Right lobe of liver (tissue), 6 donors: Measurements from ENCODE around the gene RCC2. TPM values are rescaled to one million over a fixed set of nuclear protein-coding genes. Genes with fewer than 3 reads are reported as not detected.

Experiments used
- ATAC-seq, 4 donors: fragments of 200-7000 bp; cut with Tn5 transposase; one replicate each; pipeline ENCODE4 v1.9.1; 2020; ENCODE audit warnings: mild to moderate bottlenecking in 4 of 4, moderate library complexity in 4 of 4
- DNase-seq, 3 donors: peaks; one replicate each; pipeline ENCODE4 v3.0.0-alpha.2; 2020
- H3K27ac ChIP-seq, 3 donors: fragments of 200-600 bp; one replicate each; pipeline ENCODE4 v1.8.0; 2022
- H3K27me3 ChIP-seq, 2 donors: fragments of 200-600 bp; one replicate each; pipeline ENCODE4 v1.8.0; 2022
- H3K36me3 ChIP-seq, 4 donors: fragments of 200-600 bp; sonication (generic) in 1 of 4; one replicate each; pipeline versions ENCODE4 v1.5.1 to v1.8.0; 2017 to 2022; ENCODE audit warnings: control low read depth in 1 of 4
- H3K4me1 ChIP-seq, 4 donors: fragments of 200-600 bp; sonication (generic) in 1 of 4; one replicate each; pipeline versions ENCODE4 v1.5.1 to v1.8.0; 2017 to 2022; ENCODE audit warnings: control low read depth in 1 of 4
- H3K4me3 ChIP-seq, 3 donors: fragments of 200-600 bp; one replicate each; pipeline ENCODE4 v1.8.0; 2022
- H3K9me3 ChIP-seq, 4 donors: fragments of 200-600 bp; sonication (generic) in 1 of 4; one replicate each; pipeline versions ENCODE4 v1.5.1 to v1.8.0; 2017 to 2022; ENCODE audit warnings: control low read depth in 1 of 4
- CTCF ChIP-seq, 4 donors: fragments of 200-600 bp in 3 of 4; fragments of 450-650 bp in 1 of 4; IDR thresholded peaks; one replicate each; pipeline versions ENCODE4 v1.5.1 to v1.8.0; 2016 to 2022; ENCODE audit warnings: antibody characterized with exemption in 4 of 4, mild to moderate bottlenecking in 2 of 4
- POLR2A ChIP-seq: fragments of 450-650 bp; IDR thresholded peaks from one replicate; pipeline ENCODE4 v1.6.1; 2017; ENCODE audit warnings: antibody characterized with exemption, mild to moderate bottlenecking
- WGBS: methylation state at CpG from one replicate; pipeline ENCODE4 v1.1.6; 2018; ENCODE audit warnings: low coverage, low lambda C conversion rate; ENCODE audit not compliant: insufficient coverage; ENCODE audit errors: missing lambda C conversion rate; 5-methylcytosine and 5-hydroxymethylcytosine counted together
- intact Hi-C, 2 donors: fragments of 100-400 bp; cut with DNase I; formaldehyde crosslinking; loops; one replicate each; pipeline versions ENCODE4 v1.11.2 to v1.14.1; 2022
- total RNA-seq, 6 experiments: library from RNA; depleted of rRNA in 2 of 6; stranded (reverse); fragments of >200 nt in 2 of 6; fragmentation: NEBNext Ultra II Directional in 3 of 6; extraction: Animal tissue kit (Norgen Biotek cat#: 25700) in 3 of 6; gene quantifications; one replicate each; pipeline versions ENCODE4 v1.1.0 to v1.2.4, GENCODE V29; 2016 to 2023
- donor health status: DM: no; HTN: yes; CAD: no.
- donor health status: DM: no; HTN: no; CAD: no.
- donor health status: DM: no; HTN: no; CAD: no.
- donor health status: DM: no; HTN: yes; CAD: no.
- donor health status: DM: no; HTN: yes; CAD: no.

Gene RCC2
- total RNA-seq, 6 experiments from 2014 or later = 7.7 to 15.6 (median 11.6) TPM

- WGBS = no CpG with 5 or more reads among the region's 18 CpGs
- Histone ChIP-seq H3K9me3 (no peaks in the 10 kb centered on the region), H3K4me1 (no peaks in the 10 kb centered on the region), H3K27me3 (no peaks in the 10 kb centered on the region), H3K27ac (no peak overlapping the region), H3K4me3 (no peak overlapping the region), H3K36me3 (no peaks in the 10 kb centered on the region)
- ATAC-seq (no peak), DNase-seq (no peak)
- intact Hi-C loops = no loop called here
- no peak for TF ChIP-seq CTCF (IDR thresholded peaks at IDR 0.05)
- TF ChIP-seq POLR2A = no peak
These were observed 66.5 kb downstream of the RCC2 start for GRCh38 chr1:17372955-17373354.

- H3K27me3 ChIP-seq = no peaks in the 10 kb centered on the region
- no peaks in the 10 kb centered on the region for H3K36me3 ChIP-seq
- intact Hi-C loops = no loop called here
- H3K4me3 ChIP-seq = no peak within 1 kb of the TSS
- no peak within 1 kb of the TSS for H3K27ac ChIP-seq
- H3K4me1 ChIP-seq = no peaks in the 10 kb centered on the region
- ATAC-seq (no peak), DNase-seq (no peak)
- 17% methylated on average over 2 of the region's 7 CpGs for WGBS
- no peaks in the 10 kb centered on the region for H3K9me3 ChIP-seq
- TF ChIP-seq POLR2A (no peak), CTCF (IDR thresholded peaks at IDR 0.05) (no peak)
These were observed 67.6 kb downstream of the RCC2 start, which contains the start of gene PADI6 for GRCh38 chr1:17371896-17372295. Gene PADI6, plus strand, starts transcription at chr1:17372196. Its CDS starts 50 bp downstream, at chr1:17372246.

GRCh38 chr1:17370618-17371017, 68.9 kb downstream of the RCC2 start:
- no peak for DNase-seq
- Histone ChIP-seq H3K4me3 (no peak overlapping the region), H3K9me3 (no peaks in the 10 kb centered on the region), H3K4me1 (no peaks in the 10 kb centered on the region), H3K36me3 (no peaks in the 10 kb centered on the region), H3K27me3 (no peaks in the 10 kb centered on the region), H3K27ac (no peak overlapping the region)
- TF ChIP-seq POLR2A = no peak
- TF ChIP-seq CTCF (IDR thresholded peaks at IDR 0.05) = peak in 2 of 4 donors; percentile 12 to 18
- intact Hi-C loops = no loop called here
- WGBS = 43% methylated on average over 2 of the region's 2 CpGs
- ATAC-seq = no peak

GRCh38 chr1:17369466-17369865, 70.0 kb downstream of the RCC2 start:
- no peak for ATAC-seq
- H3K27me3 ChIP-seq = no peaks in the 10 kb centered on the region
- TF ChIP-seq CTCF (IDR thresholded peaks at IDR 0.05) (no peak), POLR2A (no peak)

GRCh38 chr1:17365293-17365692, 74.2 kb downstream of the RCC2 start:
- H3K27me3 ChIP-seq = no peaks in the 10 kb centered on the region
- H3K4me3 ChIP-seq = no peak overlapping the region
- no peak for TF ChIP-seq CTCF (IDR thresholded peaks at IDR 0.05)
- no peak for TF ChIP-seq POLR2A
- no peaks in the 10 kb centered on the region for H3K36me3 ChIP-seq
- H3K9me3 ChIP-seq = no peaks in the 10 kb centered on the region
- ATAC-seq (peak in 2 of 4 donors; percentile 30 to 55), DNase-seq (no peak)
- 46% methylated on average over 3 of the region's 3 CpGs for WGBS
- no peak overlapping the region for H3K27ac ChIP-seq
- no peaks in the 10 kb centered on the region for H3K4me1 ChIP-seq
- intact Hi-C loops = no loop called here

More at GRCh38 chr1:17369466-17369865, 70.0 kb downstream of the RCC2 start:
- Histone ChIP-seq H3K27ac (no peak overlapping the region), H3K4me3 (no peak overlapping the region), H3K9me3 (no peaks in the 10 kb centered on the region), H3K4me1 (no peaks in the 10 kb centered on the region), H3K36me3 (no peaks in the 10 kb centered on the region)
- intact Hi-C loops = no loop called here
- 33% methylated on average over 2 of the region's 9 CpGs for WGBS
- no peak for DNase-seq
